Measurements from ENCODE around the gene CDH26. TPM values are rescaled to one million over a fixed set of nuclear protein-coding genes. Genes with fewer than 3 reads are reported as not detected.
"Not testable (repeated sequence)": the region's sequence is repeated elsewhere in the genome, so short reads cannot be mapped to it uniquely, and the experiment has no call there.

CDH26 gene
- total RNA-seq, 1 donor from 2014 or later, result 6.5 TPM

GRCh38 chr20:59942245-59942644 lies 16.0 kb upstream of the CDH26 start:
- no peak for DNase-seq

GRCh38 chr20:59944726-59945125 lies 13.5 kb upstream of the CDH26 start:
- no peak for DNase-seq

DNA sequence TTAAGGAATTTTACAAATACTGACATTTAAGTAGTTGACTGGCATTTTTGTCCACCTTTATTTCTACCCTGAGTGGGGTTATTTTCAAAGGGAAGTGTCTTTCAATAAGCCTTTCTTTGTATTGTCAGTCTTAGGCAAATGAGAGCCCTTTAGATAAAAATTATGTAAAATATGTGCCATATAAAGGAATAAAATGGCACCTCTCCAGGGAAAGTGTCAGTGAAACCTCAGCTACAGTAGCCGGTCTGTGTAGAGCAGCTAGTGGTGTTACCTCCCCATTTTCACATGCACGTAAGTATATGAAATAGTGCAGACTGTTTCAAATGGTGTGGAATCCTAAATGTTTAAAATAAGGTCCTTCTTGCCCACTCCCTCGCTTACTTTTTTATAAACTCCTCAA lies 13.0 kb upstream of the CDH26 start:
- no peak for DNase-seq

- DNase-seq, result no peak
Observed at GRCh38 chr20:59945731-59946130, 12.5 kb upstream of the CDH26 start.

DNA sequence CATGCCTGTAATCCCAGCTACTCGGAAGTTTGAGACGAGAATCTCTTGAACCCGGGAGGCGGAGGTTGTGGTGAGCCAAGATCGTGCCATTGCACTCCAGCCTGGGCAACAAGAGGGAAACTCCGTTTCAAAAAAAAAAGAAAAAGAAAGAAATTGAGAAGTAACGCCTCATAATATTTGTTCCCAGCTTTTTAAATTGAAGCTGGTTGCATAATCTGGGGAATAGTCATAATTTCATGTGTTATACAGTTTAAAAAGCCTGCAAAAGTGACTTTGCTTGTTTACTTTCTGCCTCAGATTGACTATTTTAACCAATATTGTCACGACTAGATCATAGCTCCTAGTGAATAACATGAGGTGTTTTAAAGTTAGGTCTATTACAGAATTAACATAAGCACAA lies 10.8 kb upstream of the CDH26 start:
- DNase-seq, result no peak

GRCh38 chr20:59948212-59948611 lies 10.0 kb upstream of the CDH26 start:
- no peak for DNase-seq

- peak; percentile 28 for DNase-seq
Observed at GRCh38 chr20:59948828-59949720, 9.1 kb upstream of the CDH26 start.

- DNase-seq, result no peak
Observed at GRCh38 chr20:59949911-59950310, 8.3 kb upstream of the CDH26 start.

DNA sequence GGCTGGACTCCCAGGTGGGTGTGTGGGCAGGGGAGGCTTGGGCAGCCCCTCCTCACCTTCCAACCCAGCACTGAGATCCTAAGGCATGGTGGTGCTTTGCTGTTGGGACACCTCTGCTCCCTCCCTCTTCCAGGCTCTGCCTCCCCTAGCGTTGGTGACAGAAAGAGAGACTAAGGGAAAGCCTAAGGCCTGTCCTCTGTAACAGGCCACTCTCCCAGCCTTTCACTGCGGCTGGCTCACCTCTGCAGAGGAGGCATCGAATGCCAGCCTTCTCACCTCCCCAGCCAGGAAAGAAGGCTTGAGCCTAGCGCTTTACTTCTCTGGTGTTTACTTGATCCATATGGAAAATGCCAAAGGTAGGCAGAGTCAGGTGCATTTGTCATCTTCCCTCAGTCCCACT lies 3.5 kb upstream of the CDH26 start:
- DNase-seq, result no peak

GRCh38 chr20:59955131-59955796 lies 3.0 kb upstream of the CDH26 start:
- DNase-seq, result no peak

DNA sequence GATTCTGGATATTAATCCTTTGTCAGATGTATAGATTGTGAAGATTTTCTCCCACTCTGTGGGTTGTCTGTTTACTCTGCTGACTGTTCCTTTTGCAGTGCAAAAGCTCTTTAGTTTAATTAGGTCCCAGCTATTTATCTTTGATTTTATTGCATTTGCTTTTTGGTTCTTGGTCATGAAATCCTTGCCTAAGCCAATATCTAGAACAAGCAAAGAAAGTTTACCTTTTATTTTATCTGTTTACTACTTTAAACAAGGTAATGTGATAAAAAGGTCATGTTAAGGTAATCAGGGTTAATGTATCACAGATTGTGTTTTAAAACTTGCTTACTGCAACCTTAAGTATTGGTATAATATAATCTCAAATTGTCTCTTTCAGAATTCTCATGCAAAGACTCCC lies 655 bp upstream of the CDH26 start:
- not testable (repeated sequence) for DNase-seq

- DNase-seq, result no peak
Observed at GRCh38 chr20:59958626-59959025, 403 bp downstream of the CDH26 start.

GRCh38 chr20:59961423-59961822 lies 3.2 kb downstream of the CDH26 start:
- DNase-seq, result no peak

- DNase-seq, result no peak
Observed at GRCh38 chr20:59962155-59962554, 3.9 kb downstream of the CDH26 start.

- DNase-seq, result no peak
Observed at GRCh38 chr20:59966428-59966827, 8.2 kb downstream of the CDH26 start.

- no peak for DNase-seq
Observed at GRCh38 chr20:59971428-59971827, 13.2 kb downstream of the CDH26 start.

DNA sequence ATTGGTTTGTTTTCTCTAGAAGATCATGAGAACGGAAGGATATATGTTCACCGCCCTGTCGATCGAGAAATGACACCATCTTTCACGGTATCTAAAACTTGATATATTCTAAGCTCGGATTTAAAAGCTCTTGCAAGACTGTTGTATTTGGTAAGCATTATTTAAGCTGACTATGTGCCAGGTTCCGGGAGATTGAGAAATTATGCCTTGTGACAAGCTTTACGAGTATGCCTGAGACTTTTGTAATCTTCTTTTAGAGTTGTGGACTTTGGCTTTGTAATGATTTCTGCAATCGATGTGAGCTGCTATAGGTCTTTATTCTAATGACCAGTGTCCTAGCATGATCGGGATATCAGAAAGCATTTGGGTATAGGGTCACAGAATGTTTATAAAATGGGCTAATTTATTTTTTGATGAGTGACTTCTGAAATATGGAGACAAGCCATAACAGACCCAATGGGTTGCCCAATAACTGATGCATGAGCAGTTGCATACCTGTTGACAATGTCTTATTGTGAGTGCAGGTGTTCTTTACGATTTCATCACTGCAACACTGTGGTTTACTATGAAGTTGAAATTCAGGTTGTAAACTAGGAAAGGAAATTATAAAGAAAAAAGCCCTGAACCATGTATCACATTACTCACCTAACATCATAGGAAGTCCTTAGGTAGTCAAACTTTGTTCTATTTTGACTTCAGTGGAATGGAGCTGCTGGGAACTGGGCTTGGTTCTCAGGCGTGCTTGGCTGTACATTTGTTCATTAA lies 14.0 kb downstream of the CDH26 start:
- DNase-seq, result no peak

- no peak for DNase-seq
Observed at GRCh38 chr20:59976156-59976782, 18.0 kb downstream of the CDH26 start.

DNA sequence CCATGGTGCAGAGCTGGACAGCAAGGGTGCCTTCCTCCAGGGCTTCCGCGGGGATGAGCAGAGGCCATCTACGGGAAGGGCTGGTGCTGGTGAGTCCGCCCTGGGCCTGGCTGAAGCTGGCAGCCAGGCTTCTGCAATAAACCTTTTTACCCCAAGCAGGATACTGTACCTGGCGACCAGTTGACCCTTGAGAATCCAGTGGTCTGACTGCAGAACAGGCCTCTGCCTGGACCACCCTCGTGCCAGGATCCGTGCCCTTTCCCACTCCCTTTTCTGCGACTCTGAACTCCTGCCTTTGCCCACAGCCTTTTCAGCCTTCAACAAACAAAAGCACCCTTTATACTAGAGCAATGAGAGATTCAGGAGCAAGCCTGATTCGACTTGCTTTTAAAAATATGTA lies 18.9 kb downstream of the CDH26 start:
- DNase-seq, result no peak

DNA sequence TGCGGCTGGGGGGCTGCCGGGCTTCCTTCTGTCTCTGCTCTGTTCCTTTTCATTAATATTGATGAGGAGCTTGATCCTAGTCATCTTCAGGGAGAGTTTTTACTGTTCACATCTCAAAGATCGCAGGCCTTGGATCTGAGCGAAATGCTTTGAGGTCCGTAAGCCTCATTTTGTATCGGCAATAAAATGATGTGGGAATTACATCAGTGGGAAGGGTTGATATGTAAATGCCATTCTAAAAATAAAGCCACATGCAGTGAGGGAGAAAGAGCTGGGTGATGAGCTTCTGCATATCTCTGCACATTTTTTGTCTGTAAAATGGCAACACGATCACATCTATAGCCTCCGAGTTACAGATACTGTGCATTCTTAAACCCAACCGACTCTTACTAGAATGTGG lies 24.9 kb downstream of the CDH26 start:
- DNase-seq, result no peak

GRCh38 chr20:59984541-59984940 lies 26.3 kb downstream of the CDH26 start:
- no peak for DNase-seq

- DNase-seq, result no peak
Observed at GRCh38 chr20:59985164-59985563, 26.9 kb downstream of the CDH26 start.

- no peak for DNase-seq
Observed at GRCh38 chr20:59985864-59986263, 27.6 kb downstream of the CDH26 start.

Data from skin of body (tissue), 2 donors.